Measurements from ENCODE around the gene SPNS2.

Gene SPNS2

DNA sequence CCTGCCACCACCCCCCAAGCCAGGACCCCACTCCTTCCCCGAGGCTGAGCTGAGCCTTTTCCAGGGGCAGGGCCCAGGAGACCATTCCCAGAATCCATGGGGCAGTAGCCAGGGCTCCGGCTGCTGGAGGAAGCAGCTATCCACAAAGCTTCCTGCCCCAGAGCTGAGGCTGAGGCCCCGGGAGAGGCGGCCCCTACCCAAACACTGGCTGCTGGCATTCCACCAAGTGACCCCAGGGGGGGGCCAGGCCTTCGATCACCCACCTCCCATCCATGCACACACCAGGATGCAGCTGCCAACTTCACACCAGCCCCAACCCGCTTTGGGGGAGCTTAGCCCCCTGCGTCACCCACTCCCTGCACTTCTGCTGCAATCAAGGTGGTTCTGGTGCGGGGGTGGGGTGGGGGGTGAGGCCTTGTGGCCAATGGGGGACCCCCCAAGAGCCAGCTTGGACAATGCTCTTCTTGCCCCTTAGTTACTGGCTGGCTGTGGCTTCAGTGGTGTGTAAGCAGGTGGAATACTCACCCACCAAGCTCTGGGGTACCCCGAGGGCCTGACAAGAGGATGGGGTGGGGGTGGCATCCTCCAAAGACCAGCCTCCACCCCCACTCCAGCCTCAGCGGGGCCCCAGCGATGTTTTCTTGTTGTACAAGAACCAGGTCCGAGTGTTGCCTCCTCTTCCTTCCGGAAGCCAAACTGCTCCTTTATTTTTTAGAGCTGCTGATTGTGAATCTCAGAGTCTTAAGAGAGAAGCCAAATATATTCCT is 39.7 kb downstream of the SPNS2 start:
- H3K36me3 Mint-ChIP-seq (ENCODE audit: low read depth), result peaks cover 61% of the 10 kb centered on the region
- no peaks in the 10 kb centered on the region for H3K9me3 Mint-ChIP-seq
- intact Hi-C loops (cut with micrococcal nuclease), result no loop called here
- no peak overlapping the region for H3K4me3 Mint-ChIP-seq
- H3K27me3 Mint-ChIP-seq, result peaks cover 22% of the 10 kb centered on the region
- peaks cover 24% of the 10 kb centered on the region for H3K4me1 Mint-ChIP-seq (ENCODE audit: low read depth)
- no peak overlapping the region for H3K27ac Mint-ChIP-seq

DNA sequence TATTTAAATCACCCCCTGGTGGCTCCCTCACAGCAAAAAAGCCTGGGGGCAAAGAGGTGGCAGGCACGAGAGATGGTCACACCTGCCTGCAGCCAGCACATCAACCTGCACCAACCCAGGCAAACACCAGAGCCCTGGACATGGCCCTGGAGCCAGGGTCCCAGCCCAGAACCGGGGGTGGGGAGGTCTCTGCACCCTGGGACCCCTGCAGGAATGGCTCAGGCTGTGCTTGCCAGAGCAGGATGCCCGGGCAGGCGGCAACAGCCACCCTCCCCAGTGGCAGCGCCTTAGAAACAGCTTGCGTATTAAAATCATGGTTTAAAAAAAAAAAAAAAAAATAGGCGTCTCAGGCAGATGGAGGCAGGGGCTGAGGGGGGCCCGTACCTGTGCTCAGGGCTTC is 40.3 kb downstream of the SPNS2 start:
- intact Hi-C loops (cut with micrococcal nuclease), result no loop called here
- H3K4me1 Mint-ChIP-seq (ENCODE audit: low read depth), result peaks cover 22% of the 10 kb centered on the region
- H3K27ac Mint-ChIP-seq, result no peak overlapping the region
- peaks cover 16% of the 10 kb centered on the region for H3K27me3 Mint-ChIP-seq
- H3K36me3 Mint-ChIP-seq (ENCODE audit: low read depth), result peaks cover 67% of the 10 kb centered on the region
- no peak overlapping the region for H3K4me3 Mint-ChIP-seq
- no peaks in the 10 kb centered on the region for H3K9me3 Mint-ChIP-seq

DNA sequence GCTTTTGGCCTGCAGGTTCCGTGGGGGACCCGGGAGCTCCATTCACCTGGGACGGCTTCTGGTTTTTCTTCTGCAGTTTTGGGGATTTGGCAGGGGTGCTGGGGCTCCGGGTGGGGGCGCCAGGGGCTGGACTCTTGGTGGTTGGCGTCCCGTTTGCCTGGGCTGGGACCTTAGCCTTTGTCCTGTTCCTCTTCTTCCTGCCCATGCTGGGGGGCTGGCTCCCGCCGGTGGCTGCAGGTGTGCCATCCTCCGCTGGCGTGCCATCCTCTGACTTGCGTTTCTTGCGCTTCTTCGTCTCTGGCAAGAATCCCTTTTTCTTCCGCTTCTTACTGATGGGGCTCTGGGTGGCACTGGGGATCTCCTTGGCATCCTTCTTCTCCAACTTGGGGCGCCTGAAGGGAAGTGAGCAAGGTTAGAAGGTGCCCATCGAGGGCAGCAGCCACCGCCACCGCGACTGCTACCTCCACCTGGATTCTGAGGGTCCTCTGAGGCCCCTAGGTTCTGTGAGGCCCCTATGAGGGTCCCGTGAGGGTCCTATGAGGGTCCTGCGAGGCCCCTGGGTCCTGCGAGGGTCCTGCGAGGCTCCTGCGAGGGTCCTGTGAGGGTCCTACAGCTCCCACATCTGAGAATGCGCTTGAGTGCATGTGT is 41.0 kb downstream of the SPNS2 start:
- no peak overlapping the region for H3K4me3 Mint-ChIP-seq
- intact Hi-C loops (cut with micrococcal nuclease), result no loop called here
- peaks cover 10% of the 10 kb centered on the region for H3K27me3 Mint-ChIP-seq
- H3K27ac Mint-ChIP-seq, result no peak overlapping the region
- H3K36me3 Mint-ChIP-seq (ENCODE audit: low read depth), result peaks cover 74% of the 10 kb centered on the region
- H3K9me3 Mint-ChIP-seq, result no peaks in the 10 kb centered on the region
- peaks cover 17% of the 10 kb centered on the region for H3K4me1 Mint-ChIP-seq (ENCODE audit: low read depth)

DNA sequence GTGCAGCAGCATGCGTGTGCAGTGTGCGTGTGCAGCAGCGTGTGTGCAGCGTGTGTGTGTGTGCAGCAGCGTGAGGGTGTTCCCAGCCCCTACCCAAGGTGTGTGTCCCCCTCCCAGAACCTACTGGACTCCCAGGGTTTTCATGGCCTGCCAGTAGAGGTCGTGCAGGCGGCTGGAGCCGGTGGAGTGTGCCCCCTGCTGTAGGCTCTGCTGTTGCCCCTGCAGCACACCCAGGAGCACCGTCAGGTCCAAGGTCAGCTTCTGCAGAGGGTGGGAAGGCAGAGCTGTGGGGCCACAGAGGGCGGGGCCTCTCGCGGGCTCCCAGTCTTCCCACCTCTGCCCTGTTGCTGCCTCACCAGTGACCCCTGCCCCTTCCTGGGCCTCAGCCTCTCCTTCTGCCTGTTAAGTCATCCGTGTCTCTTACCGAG is 41.6 kb downstream of the SPNS2 start:
- Mint-ChIP-seq H3K36me3 (ENCODE audit: low read depth) (peaks cover 79% of the 10 kb centered on the region), H3K4me1 (ENCODE audit: low read depth) (peaks cover 17% of the 10 kb centered on the region), H3K9me3 (no peaks in the 10 kb centered on the region), H3K27me3 (peaks cover 7% of the 10 kb centered on the region), H3K27ac (no peak overlapping the region), H3K4me3 (no peak overlapping the region)
- intact Hi-C loops (cut with micrococcal nuclease), result no loop called here

DNA sequence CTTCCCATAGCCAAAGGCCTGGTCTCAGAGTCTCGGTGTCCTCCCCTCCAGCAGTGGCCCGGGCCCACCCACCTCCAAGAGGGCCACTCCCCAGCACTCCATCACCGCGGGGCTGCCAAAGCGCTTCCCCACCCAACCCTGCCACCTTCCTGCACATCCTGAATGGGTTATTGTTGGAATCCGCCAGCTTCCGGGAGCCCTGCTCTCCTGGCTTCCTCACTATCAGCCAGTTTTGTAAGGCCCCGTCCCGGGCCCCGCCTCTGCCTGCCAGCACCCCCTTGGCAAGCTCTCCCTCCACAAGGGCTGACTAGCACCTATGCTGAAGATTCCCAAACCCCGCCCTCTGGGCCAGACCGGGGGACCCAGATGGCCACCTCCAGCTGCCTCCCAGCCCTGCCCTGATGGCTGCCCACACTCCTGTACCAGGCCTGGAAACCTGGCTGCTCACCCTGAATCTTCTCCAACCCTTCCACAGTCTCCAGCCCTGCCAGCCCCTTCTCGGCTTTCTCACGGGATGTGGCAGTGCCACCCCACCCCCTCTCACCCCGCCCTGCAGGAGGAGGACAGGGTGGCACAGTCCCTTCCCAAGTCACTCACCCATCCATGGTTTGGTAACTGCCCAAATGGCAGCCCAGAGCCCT is 42.1 kb downstream of the SPNS2 start:
- intact Hi-C loops (cut with micrococcal nuclease), result no loop called here
- Mint-ChIP-seq H3K36me3 (ENCODE audit: low read depth) (peaks cover 85% of the 10 kb centered on the region), H3K4me1 (ENCODE audit: low read depth) (peaks cover 17% of the 10 kb centered on the region), H3K27ac (no peak overlapping the region), H3K27me3 (peaks cover 1% of the 10 kb centered on the region), H3K9me3 (no peaks in the 10 kb centered on the region), H3K4me3 (no peak overlapping the region)

DNA sequence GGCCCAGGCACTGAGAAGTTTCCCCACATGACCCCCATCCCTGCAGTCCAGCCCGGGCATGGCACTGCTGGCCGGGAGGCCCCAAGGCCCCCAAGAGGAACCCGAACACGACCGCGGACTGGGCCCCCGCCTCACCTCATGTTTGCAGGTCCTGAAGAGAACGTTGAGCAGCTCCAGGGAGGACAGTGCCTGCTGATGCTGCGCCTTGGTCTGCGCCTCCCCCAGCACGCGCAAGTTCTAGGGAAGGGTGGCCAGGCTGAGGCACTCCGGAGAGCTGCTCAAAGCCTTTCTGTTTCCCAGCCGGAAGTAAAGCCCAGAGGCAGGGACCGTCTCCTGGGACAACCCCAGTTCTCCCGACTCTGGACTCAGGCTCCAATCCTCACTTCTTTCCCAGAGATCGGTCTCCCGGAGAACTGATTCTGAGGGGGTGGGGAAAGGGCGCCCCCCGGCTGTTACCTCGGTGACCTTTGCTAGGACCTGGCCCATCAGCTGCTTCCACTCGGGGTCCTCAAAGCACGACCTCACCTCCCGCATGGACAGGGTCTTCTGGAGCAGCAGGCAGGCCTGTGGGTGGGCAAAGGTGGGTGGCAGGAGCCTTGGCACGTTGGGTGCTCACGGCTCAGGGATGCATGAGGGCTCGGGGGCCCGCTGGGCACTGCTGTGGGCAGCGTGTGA is 42.8 kb downstream of the SPNS2 start:
- Mint-ChIP-seq H3K36me3 (ENCODE audit: low read depth) (peaks cover 91% of the 10 kb centered on the region), H3K9me3 (no peaks in the 10 kb centered on the region), H3K4me1 (ENCODE audit: low read depth) (peaks cover 12% of the 10 kb centered on the region), H3K4me3 (no peak overlapping the region), H3K27ac (no peak overlapping the region), H3K27me3 (no peaks in the 10 kb centered on the region)
- intact Hi-C loops (cut with micrococcal nuclease), result no loop called here

DNA sequence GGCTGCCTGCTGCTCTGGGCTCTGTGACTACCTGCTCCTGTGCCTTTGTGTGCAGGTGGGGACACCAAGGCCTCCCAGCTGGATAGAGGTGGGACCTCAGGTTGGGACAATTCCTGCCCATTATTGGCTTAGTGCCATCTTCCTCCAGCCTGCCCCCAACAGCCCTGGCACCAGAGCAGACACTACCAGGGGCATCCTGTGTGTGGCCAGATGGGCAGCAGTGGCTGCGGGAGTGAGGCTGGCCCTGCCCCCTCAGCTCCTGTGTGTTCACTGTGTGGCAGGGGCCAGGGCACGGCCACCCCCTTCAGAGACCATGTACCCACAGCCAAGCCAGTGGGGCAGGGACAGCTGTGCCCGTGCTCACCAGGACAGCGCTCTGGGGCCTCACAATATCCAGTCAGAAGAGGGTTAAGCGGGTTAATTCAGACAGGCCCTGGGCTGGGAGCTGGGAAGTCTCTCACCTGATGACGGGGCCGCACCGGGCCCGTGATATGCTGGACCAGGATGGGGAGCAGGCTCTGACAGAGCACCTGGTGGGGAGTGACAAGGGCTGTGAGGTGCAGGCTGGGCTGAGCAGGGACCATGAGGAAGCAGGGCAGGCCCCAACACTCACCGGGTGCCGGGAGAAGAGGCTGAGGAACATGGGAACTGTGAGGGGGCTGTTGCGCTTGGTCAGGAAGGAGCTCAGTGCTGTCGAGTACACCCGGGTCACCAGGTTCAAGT is 43.5 kb downstream of the SPNS2 start:
- Mint-ChIP-seq H3K27me3 (no peaks in the 10 kb centered on the region), H3K36me3 (ENCODE audit: low read depth) (peaks cover 98% of the 10 kb centered on the region), H3K4me1 (ENCODE audit: low read depth) (peaks cover 5% of the 10 kb centered on the region)

DNA sequence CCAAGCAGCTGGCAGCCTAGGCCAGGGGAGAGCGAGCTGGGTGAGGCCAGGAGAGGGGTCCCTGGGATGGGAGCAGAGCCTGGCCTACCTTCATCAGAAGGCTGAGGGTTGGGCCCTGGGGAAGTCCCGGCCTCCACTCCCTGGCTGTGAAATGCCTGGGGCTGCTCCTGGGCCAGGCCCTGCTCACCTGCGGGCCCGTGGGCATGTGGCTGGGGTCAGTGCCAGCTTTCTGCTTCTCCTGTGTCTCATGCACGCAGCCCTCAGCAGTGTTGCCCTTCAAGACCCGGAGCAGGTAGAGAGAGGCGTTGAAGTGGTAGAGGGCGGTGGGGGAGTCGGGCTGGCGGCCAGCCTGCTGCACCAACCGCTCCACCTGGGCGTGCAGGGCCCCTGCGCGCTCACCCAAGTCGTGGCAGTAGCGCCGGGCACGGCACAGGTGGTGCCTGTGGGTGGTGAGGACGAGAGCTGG is 44.1 kb downstream of the SPNS2 start:
- H3K4me1 Mint-ChIP-seq (ENCODE audit: low read depth), result no peaks in the 10 kb centered on the region
- peaks cover 100% of the 10 kb centered on the region for H3K36me3 Mint-ChIP-seq (ENCODE audit: low read depth)
- no peak overlapping the region for H3K4me3 Mint-ChIP-seq
- no peaks in the 10 kb centered on the region for H3K27me3 Mint-ChIP-seq
- H3K27ac Mint-ChIP-seq, result no peak overlapping the region
- intact Hi-C loops (cut with micrococcal nuclease), result no loop called here
- no peaks in the 10 kb centered on the region for H3K9me3 Mint-ChIP-seq

More for the DNA sequence above, 43.5 kb downstream of the SPNS2 start:
- intact Hi-C loops (cut with micrococcal nuclease), result no loop called here
- no peak overlapping the region for H3K4me3 Mint-ChIP-seq
- no peaks in the 10 kb centered on the region for H3K9me3 Mint-ChIP-seq
- H3K27ac Mint-ChIP-seq, result no peak overlapping the region

DNA sequence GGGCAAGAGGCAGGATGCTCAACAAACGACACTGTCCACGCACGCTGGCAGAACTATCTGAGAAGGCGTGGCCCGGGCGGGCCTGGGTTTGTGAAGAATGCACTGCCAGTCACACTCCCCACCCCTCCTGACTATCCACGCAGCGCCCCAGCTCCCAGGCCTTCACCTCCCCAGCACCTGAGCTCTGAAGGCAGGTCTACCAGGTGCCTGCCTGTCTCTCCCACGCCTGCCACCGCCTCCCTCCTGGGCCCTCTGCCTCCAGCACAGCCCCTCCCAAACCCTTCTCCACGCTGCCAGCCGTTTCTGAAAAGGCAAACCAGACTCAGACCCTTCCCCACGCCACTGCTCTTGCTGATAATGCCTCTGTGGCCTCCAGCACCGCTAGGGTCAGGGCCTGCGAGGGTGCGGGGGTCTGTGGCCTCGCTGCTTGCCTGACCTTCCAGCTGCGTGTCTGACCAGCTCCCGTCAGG is 44.9 kb downstream of the SPNS2 start:
- H3K36me3 Mint-ChIP-seq (ENCODE audit: low read depth), result peaks cover 100% of the 10 kb centered on the region
- H3K27me3 Mint-ChIP-seq, result no peaks in the 10 kb centered on the region
- H3K27ac Mint-ChIP-seq, result no peak overlapping the region
- H3K4me3 Mint-ChIP-seq, result no peak overlapping the region
- no peaks in the 10 kb centered on the region for H3K4me1 Mint-ChIP-seq (ENCODE audit: low read depth)
- intact Hi-C loops (cut with micrococcal nuclease), result no loop called here
- no peaks in the 10 kb centered on the region for H3K9me3 Mint-ChIP-seq

DNA sequence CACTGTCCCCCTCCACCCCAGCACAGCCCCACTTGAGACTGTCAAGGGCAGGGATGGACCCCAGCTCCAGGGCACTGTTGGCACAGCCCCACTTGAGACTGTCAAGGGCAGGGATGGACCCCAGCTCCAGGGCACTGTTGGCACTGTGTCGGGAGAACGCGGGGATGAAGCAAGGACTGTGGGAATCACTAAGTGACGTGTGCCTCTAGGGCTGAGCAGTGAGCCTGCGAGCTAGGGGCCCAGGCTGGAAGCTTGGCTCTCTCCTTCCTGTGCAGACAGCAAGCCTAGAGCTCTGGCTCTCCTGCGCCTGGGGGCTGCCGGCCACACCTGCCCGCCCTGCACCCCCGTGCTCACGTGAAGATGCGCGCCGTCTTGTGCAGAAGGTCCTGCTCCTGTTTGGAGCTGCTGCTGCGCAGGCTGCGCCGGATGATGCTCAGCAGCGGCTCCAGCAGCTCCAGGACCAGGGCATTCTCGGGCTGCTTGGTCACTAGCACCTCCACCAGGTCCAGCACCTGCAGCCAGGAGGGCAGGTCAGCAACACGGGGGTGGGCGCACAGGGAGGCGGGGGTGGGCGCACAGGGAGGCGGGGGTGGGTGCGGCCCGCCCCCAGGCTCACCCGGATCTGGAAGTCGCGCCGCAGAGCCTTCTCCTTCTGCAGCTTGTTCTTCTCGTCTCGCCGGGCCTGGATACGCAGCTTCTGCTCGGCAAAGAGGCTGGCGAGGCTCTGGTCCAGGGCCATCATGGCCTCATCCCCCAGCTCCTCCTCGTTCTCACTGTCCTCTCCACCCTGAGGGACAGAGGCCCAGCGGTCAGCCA is 45.7 kb downstream of the SPNS2 start:
- H3K27me3 Mint-ChIP-seq, result no peaks in the 10 kb centered on the region
- intact Hi-C loops (cut with micrococcal nuclease), result no loop called here
- no peak overlapping the region for H3K4me3 Mint-ChIP-seq
- H3K27ac Mint-ChIP-seq, result no peak overlapping the region
- no peaks in the 10 kb centered on the region for H3K9me3 Mint-ChIP-seq
- H3K36me3 Mint-ChIP-seq (ENCODE audit: low read depth), result peaks cover 100% of the 10 kb centered on the region
- no peaks in the 10 kb centered on the region for H3K4me1 Mint-ChIP-seq (ENCODE audit: low read depth)

DNA sequence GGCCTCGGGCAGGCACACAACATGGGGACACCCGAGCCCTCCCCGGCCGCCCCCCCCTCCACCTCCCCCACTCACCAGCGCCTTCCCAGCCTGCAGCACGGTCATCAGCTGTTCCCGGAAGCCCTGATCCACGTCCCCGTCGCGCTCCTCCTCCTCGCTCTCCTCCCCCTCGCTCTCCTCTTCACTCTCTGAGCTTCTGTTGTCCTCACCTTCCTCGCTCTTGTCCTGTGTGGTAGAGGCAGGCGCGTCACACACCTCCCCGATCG is 46.2 kb downstream of the SPNS2 start:
- H3K4me1 Mint-ChIP-seq (ENCODE audit: low read depth), result no peaks in the 10 kb centered on the region
- intact Hi-C loops (cut with micrococcal nuclease), result no loop called here
- H3K4me3 Mint-ChIP-seq, result no peak overlapping the region
- H3K9me3 Mint-ChIP-seq, result no peaks in the 10 kb centered on the region
- no peaks in the 10 kb centered on the region for H3K27me3 Mint-ChIP-seq
- H3K36me3 Mint-ChIP-seq (ENCODE audit: low read depth), result peaks cover 100% of the 10 kb centered on the region
- no peak overlapping the region for H3K27ac Mint-ChIP-seq

DNA sequence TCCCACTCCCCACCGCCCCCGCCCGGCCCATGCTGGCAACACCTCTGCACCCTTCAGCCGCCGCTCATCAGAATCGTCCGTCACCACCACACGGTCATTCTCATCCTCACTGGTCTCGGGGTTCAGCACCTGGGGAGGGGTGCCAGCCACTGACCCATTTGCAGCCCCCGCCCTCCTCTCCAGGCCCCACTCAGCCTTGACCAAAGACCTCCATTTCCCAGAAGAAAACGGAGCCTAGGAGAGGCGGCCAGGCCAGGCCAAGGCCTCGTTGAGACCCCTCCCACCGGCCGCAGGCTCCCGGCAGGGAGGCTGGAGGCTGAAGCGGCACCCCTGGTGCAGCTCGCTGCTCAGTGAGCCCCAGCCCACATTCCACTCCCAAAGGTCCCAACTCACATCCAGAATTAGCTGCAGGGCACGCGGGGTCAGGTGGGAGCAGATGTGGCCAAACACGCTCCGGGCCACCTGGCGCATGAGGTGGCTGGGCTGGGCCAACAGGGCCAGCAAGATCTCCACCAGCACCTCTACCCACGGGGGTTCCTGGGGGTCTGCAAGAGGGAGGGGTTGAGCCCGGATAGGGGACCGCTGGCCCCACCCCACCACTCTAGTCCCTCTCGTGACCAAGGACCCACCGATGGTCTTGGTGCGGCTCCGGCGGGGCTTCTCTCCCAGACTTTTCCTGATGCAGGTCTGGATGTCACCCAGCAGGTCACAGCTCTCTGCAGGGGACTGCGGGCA is 46.7 kb downstream of the SPNS2 start:
- Mint-ChIP-seq H3K27me3 (no peaks in the 10 kb centered on the region), H3K27ac (no peak overlapping the region), H3K4me1 (ENCODE audit: low read depth) (no peaks in the 10 kb centered on the region), H3K9me3 (no peaks in the 10 kb centered on the region), H3K36me3 (ENCODE audit: low read depth) (peaks cover 100% of the 10 kb centered on the region), H3K4me3 (no peak overlapping the region)
- intact Hi-C loops (cut with micrococcal nuclease), result no loop called here
